ENCODE measurements around the gene RARRES2. TPM values are rescaled to one million over a fixed set of nuclear protein-coding genes. Genes with fewer than 3 reads are reported as not detected.

Gene RARRES2
- polyA plus RNA-seq, 1 of the 3 experiments (the other 2 are of a cell fraction): 0.43 TPM

DNA sequence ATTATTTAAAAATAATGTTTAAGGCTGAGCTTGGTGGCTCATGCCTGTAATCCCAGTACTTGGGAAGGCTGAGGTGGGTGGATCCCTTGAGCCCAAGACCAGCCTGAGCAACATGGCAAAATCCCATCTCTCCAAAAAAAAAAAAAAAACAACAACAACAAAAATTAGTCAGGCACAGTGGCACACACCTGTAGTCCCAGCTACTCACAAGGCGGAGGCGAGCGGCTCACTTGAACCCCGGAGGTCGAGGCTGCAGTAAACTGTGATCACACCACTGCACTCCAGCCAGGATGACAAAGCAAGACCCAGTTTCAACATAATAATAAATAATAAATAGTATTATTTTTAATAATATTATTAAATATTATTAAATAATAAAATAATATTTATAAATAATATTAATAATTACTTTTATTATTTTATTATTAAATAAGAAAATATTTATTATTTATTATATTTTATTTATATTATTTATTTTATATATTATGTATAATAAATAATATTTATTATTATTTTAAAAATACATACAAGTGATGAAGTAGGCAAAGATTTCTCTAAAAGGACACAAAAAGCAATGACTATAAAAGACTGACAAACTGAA is 26.7 kb downstream of the RARRES2 start:
- Histone ChIP-seq H2AFZ (ENCODE audit: low read depth) (no peak overlapping the region), H3K4me1 (ENCODE audit: control insufficient read depth in 1 of 2, insufficient read depth in 2 of 2, low read depth in 1 of 2, low read length in 1 of 2) (no peaks in the 10 kb centered on the region), H3K9me2 (no peaks in the 10 kb centered on the region), H3K9ac (no peak overlapping the region), H3F3A (replicated peaks; ENCODE audit: insufficient read depth) (no peaks in the 10 kb centered on the region), H3K27ac (ENCODE audit: low read depth in 2 of 2, low read length in 1 of 2) (no peak overlapping the region), H3K36me3 (replicated peaks in 1 of 2; ENCODE audit: control insufficient read depth in 1 of 2, insufficient read depth in 2 of 2, low read length in 1 of 2) (no peaks in the 10 kb centered on the region), H3K9me3 (no peaks in the 10 kb centered on the region), H3K4me3 (ENCODE audit: low read depth in 2 of 2, low read length in 1 of 2) (no peak overlapping the region), H3K4me2 (no peak overlapping the region), H4K20me1 (ENCODE audit: insufficient read depth) (no peaks in the 10 kb centered on the region), H3K27me3 (ENCODE audit: insufficient read depth) (no peaks in the 10 kb centered on the region), H3K79me2 (ENCODE audit: insufficient read depth) (no peaks in the 10 kb centered on the region)
- CTCF ChIA-PET: interaction anchor here (1.2 kb wide), 1 partner anchor 24 kb away, joined by 3 read pairs; no protein-coding TSS in a partner anchor
- POLR2A ChIA-PET: interaction anchor here (1.4 kb wide), 1 partner anchor 55 kb away, joined by 4 read pairs; no protein-coding TSS in a partner anchor
- TF ChIP-seq, protein P1, sequence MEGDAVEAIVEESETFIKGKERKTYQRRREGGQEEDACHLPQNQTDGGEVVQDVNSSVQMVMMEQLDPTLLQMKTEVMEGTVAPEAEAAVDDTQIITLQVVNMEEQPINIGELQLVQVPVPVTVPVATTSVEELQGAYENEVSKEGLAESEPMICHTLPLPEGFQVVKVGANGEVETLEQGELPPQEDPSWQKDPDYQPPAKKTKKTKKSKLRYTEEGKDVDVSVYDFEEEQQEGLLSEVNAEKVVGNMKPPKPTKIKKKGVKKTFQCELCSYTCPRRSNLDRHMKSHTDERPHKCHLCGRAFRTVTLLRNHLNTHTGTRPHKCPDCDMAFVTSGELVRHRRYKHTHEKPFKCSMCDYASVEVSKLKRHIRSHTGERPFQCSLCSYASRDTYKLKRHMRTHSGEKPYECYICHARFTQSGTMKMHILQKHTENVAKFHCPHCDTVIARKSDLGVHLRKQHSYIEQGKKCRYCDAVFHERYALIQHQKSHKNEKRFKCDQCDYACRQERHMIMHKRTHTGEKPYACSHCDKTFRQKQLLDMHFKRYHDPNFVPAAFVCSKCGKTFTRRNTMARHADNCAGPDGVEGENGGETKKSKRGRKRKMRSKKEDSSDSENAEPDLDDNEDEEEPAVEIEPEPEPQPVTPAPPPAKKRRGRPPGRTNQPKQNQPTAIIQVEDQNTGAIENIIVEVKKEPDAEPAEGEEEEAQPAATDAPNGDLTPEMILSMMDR (IDR thresholded peaks at IDR 0.05): no peak
- no peak for TF ChIP-seq SIN3A (IDR thresholded peaks at IDR 0.05; ENCODE audit: borderline replicate concordance, low read depth, low read length)
- TF ChIP-seq, protein P2, sequence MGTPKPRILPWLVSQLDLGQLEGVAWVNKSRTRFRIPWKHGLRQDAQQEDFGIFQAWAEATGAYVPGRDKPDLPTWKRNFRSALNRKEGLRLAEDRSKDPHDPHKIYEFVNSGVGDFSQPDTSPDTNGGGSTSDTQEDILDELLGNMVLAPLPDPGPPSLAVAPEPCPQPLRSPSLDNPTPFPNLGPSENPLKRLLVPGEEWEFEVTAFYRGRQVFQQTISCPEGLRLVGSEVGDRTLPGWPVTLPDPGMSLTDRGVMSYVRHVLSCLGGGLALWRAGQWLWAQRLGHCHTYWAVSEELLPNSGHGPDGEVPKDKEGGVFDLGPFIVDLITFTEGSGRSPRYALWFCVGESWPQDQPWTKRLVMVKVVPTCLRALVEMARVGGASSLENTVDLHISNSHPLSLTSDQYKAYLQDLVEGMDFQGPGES (IDR thresholded peaks at IDR 0.05; ENCODE audit: low read depth, low read length): no peak
- TF ChIP-seq, protein P3, sequence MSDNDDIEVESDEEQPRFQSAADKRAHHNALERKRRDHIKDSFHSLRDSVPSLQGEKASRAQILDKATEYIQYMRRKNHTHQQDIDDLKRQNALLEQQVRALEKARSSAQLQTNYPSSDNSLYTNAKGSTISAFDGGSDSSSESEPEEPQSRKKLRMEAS (IDR thresholded peaks at IDR 0.05; ENCODE audit: low read depth): no peak
- no peak for TF ChIP-seq FOXM1 (IDR thresholded peaks at IDR 0.05; ENCODE audit: low read depth)
- no peak for TF ChIP-seq EZH2phosphoT487 (IDR thresholded peaks at IDR 0.05; ENCODE audit: borderline replicate concordance, low read depth)
- no peak for TF ChIP-seq NFIC (IDR thresholded peaks at IDR 0.05; ENCODE audit: borderline replicate concordance)
- TF ChIP-seq, protein P4, sequence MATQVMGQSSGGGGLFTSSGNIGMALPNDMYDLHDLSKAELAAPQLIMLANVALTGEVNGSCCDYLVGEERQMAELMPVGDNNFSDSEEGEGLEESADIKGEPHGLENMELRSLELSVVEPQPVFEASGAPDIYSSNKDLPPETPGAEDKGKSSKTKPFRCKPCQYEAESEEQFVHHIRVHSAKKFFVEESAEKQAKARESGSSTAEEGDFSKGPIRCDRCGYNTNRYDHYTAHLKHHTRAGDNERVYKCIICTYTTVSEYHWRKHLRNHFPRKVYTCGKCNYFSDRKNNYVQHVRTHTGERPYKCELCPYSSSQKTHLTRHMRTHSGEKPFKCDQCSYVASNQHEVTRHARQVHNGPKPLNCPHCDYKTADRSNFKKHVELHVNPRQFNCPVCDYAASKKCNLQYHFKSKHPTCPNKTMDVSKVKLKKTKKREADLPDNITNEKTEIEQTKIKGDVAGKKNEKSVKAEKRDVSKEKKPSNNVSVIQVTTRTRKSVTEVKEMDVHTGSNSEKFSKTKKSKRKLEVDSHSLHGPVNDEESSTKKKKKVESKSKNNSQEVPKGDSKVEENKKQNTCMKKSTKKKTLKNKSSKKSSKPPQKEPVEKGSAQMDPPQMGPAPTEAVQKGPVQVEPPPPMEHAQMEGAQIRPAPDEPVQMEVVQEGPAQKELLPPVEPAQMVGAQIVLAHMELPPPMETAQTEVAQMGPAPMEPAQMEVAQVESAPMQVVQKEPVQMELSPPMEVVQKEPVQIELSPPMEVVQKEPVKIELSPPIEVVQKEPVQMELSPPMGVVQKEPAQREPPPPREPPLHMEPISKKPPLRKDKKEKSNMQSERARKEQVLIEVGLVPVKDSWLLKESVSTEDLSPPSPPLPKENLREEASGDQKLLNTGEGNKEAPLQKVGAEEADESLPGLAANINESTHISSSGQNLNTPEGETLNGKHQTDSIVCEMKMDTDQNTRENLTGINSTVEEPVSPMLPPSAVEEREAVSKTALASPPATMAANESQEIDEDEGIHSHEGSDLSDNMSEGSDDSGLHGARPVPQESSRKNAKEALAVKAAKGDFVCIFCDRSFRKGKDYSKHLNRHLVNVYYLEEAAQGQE (IDR thresholded peaks at IDR 0.05; ENCODE audit: low read depth, low read length): no peak
- TF ChIP-seq GABPA (IDR thresholded peaks at IDR 0.05; ENCODE audit: low read depth): no peak
- WGBS (ENCODE audit: low lambda C conversion rate): 91% methylated on average over 5 of the region's 5 CpGs
- DNase-seq: no peak

Measured in SK-N-SH (cell line).